Thoracic aorta (tissue), 2 donors: ENCODE results near the gene SLC35D2. TPM values are rescaled to one million over a fixed set of nuclear protein-coding genes. Genes with fewer than 3 reads are reported as not detected.
A peak's percentile ranks its signal among the peaks of the same experiment; 100 is the strongest.

Source experiments
- ATAC-seq: fragments of 150-250 bp; one replicate; pipeline ENCODE4 v1.8.0; 2017; ENCODE audit warnings: low read depth; ENCODE audit not compliant: insufficient number of reproducible peaks, low FRiP score
- DNase-seq: peaks from one replicate; pipeline ENCODE4 v3.0.0-alpha.2; 2020; ENCODE audit warnings: low spot score
- H3K27ac ChIP-seq, 2 donors: fragments of 200-600 bp; sonication (generic); 1 replicate in 1 of 2; 2 replicates in 1 of 2; pipeline ENCODE4 v1.5.1; 2016; ENCODE audit warnings: mild to moderate bottlenecking in 2 of 2, moderate library complexity in 2 of 2
- H3K27me3 ChIP-seq: fragments of 200-600 bp; sonication (generic); replicated peaks from 2 replicates; pipeline ENCODE4 v1.6.0; 2016; ENCODE audit warnings: mild to moderate bottlenecking; ENCODE audit not compliant: insufficient read depth
- H3K36me3 ChIP-seq: fragments of 200-600 bp; sonication (generic); one replicate; pipeline ENCODE4 v1.5.1; 2016
- H3K4me1 ChIP-seq, 2 donors: fragments of 200-600 bp; sonication (generic); 1 replicate in 1 of 2; 2 replicates in 1 of 2; pipeline versions ENCODE4 v1.5.1 to v1.6.0; 2016; ENCODE audit warnings: low read depth in 2 of 2, mild to moderate bottlenecking in 1 of 2; ENCODE audit not compliant: control insufficient read depth in 1 of 2
- H3K4me3 ChIP-seq: fragments of 200-600 bp; sonication (generic); 2 replicates; pipeline ENCODE4 v1.5.1; 2016; ENCODE audit warnings: mild to moderate bottlenecking
- H3K9me3 ChIP-seq: fragments of 200-600 bp; sonication (generic); 2 replicates; pipeline ENCODE4 v1.5.1; 2016
- CTCF ChIP-seq: fragments of 200-600 bp; sonication (generic); IDR thresholded peaks from one replicate; pipeline ENCODE4 v1.5.1; 2019; ENCODE audit warnings: antibody characterized with exemption
- total RNA-seq, 2 donors: library from RNA; depleted of rRNA; stranded (reverse); fragments of >200 nt; gene quantifications; one replicate each; pipeline versions ENCODE4 v1.1.0 to v1.2.3, GENCODE V29; 2016

SLC35D2 gene
- 10 to 100 TPM; 15.0 to 44.0 TPM for total RNA-seq

GRCh38 chr9:96383165-96383942 lies at the start of gene SLC35D2:
Gene SLC35D2 (minus strand): TSS chr9:96383711. CDS start chr9:96383634, 77 bp downstream.
- H3K4me3 ChIP-seq: peak within 1 kb of the TSS; percentile 87
- H3K36me3 ChIP-seq: no peaks in the 10 kb centered on the region
- peak within 1 kb of the TSS; percentile 81 to 87 for H3K27ac ChIP-seq
- TF ChIP-seq CTCF: no peak
- no peaks in the 10 kb centered on the region for H3K27me3 ChIP-seq
- H3K9me3 ChIP-seq: no peaks in the 10 kb centered on the region
- peaks cover 0 to 17% of the 10 kb centered on the region in 2 donors for H3K4me1 ChIP-seq
- DNase-seq (no peak), ATAC-seq (peak; percentile 60)

GRCh38 chr9:96430377-96430776 lies 46.9 kb upstream of the SLC35D2 start:
- no peak for TF ChIP-seq CTCF

GRCh38 chr9:96429732-96430131 lies 46.2 kb upstream of the SLC35D2 start:
- Histone ChIP-seq H3K4me1 (no peaks in the 10 kb centered on the region), H3K27ac (no peak overlapping the region), H3K36me3 (no peaks in the 10 kb centered on the region), H3K27me3 (no peaks in the 10 kb centered on the region), H3K9me3 (no peaks in the 10 kb centered on the region), H3K4me3 (no peak overlapping the region)
- ATAC-seq: no peak
- TF ChIP-seq CTCF: no peak
- no peak for DNase-seq

More at GRCh38 chr9:96430377-96430776, 46.9 kb upstream of the SLC35D2 start:
- Histone ChIP-seq H3K36me3 (no peaks in the 10 kb centered on the region), H3K27ac (no peak overlapping the region), H3K9me3 (no peaks in the 10 kb centered on the region), H3K4me1 (no peaks in the 10 kb centered on the region), H3K4me3 (no peak overlapping the region), H3K27me3 (no peaks in the 10 kb centered on the region)
- DNase-seq: no peak
- no peak for ATAC-seq

GRCh38 chr9:96425500-96426169 lies 42.1 kb upstream of the SLC35D2 start:
- peaks cover 7 to 9% of the 10 kb centered on the region in 2 donors for H3K4me1 ChIP-seq
- DNase-seq: no peak
- H3K27me3 ChIP-seq: no peaks in the 10 kb centered on the region
- no peak for ATAC-seq
- no peak overlapping the region for H3K4me3 ChIP-seq
- H3K27ac ChIP-seq: no peak overlapping the region
- no peaks in the 10 kb centered on the region for H3K9me3 ChIP-seq
- no peaks in the 10 kb centered on the region for H3K36me3 ChIP-seq
- TF ChIP-seq CTCF: no peak

GRCh38 chr9:96423985-96424336 lies 40.5 kb upstream of the SLC35D2 start:
- DNase-seq (no peak), ATAC-seq (no peak)
- no peaks in the 10 kb centered on the region for H3K36me3 ChIP-seq
- H3K4me3 ChIP-seq: no peak overlapping the region
- H3K27ac ChIP-seq: peak overlapping the region in 1 of 2 donors; percentile 58
- no peak for TF ChIP-seq CTCF
- H3K4me1 ChIP-seq: peaks cover 18 to 23% of the 10 kb centered on the region in 2 donors
- H3K9me3 ChIP-seq: no peaks in the 10 kb centered on the region
- H3K27me3 ChIP-seq: no peaks in the 10 kb centered on the region
